ENCODE results near the gene DNAH14. TPM values are rescaled to one million over a fixed set of nuclear protein-coding genes. Genes with fewer than 3 reads are reported as not detected.
"Not testable (repeated sequence)": the region's sequence is repeated elsewhere in the genome, so short reads cannot be mapped to it uniquely, and the experiment has no call there.

DNAH14 gene
- total RNA-seq, 1 experiment from 2014 or later, result 39.7 TPM

DNA sequence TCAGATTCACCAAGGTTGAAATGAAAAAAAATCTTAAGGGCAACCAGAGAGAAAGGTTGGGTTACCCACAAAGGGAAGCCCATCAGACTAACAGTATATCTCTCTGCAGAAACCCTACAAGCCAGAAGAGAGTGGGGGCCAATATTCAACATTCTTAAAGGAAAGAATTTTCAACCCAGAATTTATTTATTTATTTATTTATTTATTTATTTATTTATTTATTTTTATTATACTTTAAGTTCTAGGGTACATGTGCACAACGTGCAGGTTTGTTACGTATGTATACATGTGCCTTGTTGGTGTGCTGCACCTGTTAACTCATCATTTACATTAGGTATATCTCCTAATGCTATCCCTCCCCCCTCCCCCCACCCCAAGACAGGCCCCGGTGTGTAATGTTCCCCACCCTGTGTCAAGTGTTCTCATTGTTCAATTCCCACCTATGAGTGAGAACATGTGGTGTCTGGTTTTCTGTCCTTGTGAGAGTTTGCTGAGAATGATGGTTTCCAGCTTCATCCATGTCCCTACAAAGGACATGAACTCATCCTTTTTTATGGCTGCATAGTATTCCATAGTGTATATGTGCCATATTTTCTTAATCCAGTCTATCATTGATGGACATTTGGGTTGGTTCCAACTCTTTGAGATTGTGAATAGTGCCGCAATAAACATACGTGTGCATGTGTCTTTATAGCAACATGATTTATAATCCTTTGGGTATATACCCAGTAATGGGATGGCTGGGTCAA is 282.4 kb downstream of the DNAH14 start:
- not testable (repeated sequence) for H3K27me3 ChIP-seq (ENCODE audit: insufficient read depth, low read length); H3K9ac ChIP-seq (ENCODE audit: extremely low read depth, insufficient read length, low read length); H3K79me1 ChIP-seq (ENCODE audit: insufficient read depth, low read depth, low read length, poor library complexity, severe bottlenecking); H2BK15ac ChIP-seq (ENCODE audit: low read depth, low read length); H3K27me3 Mint-ChIP-seq (ENCODE audit: low read depth); H2BK120ac ChIP-seq (ENCODE audit: low read depth, low read length, poor library complexity, severe bottlenecking); H3K4me3 Mint-ChIP-seq; H3K79me2 ChIP-seq (ENCODE audit: insufficient read depth, low read length); H3K23ac ChIP-seq (ENCODE audit: insufficient read length, low read depth, low read length); H2AFZ ChIP-seq (ENCODE audit: low read length); H4K91ac ChIP-seq (ENCODE audit: insufficient read length, low read depth, low read length); H3K23me2 ChIP-seq (ENCODE audit: insufficient read length, low read depth, low read length, poor library complexity, severe bottlenecking); H3K18ac ChIP-seq (ENCODE audit: insufficient read length, low read depth, low read length); H3K4me1 Mint-ChIP-seq; H3T11ph ChIP-seq (ENCODE audit: low read length); H3K14ac ChIP-seq (ENCODE audit: insufficient read depth, low read length); H4K20me1 ChIP-seq (ENCODE audit: control insufficient read depth, insufficient read depth, insufficient read length); H3K27ac Mint-ChIP-seq; H4K8ac ChIP-seq (replicated peaks; ENCODE audit: insufficient read length, low read depth, low read length); H2BK12ac ChIP-seq (ENCODE audit: insufficient read length, low read depth, low read length); H2AK5ac ChIP-seq (ENCODE audit: insufficient read length, low read length); DNase-seq; H3K56ac ChIP-seq (ENCODE audit: insufficient read length, low read depth, low read length); H2BK5ac ChIP-seq (ENCODE audit: insufficient read length, low read length); H3K4me2 ChIP-seq (ENCODE audit: insufficient read depth, insufficient read length, low read length); H4K5ac ChIP-seq (ENCODE audit: insufficient read length, low read depth, low read length); H3K4ac ChIP-seq (ENCODE audit: low read depth, low read length); H2BK20ac ChIP-seq (ENCODE audit: low read depth, low read length, poor library complexity, severe bottlenecking); H3K27ac ChIP-seq (ENCODE audit: insufficient read length, low read depth, low read length); H3K9me3 ChIP-seq (ENCODE audit: control insufficient read depth, low read depth, low read length); H3K4me1 ChIP-seq (ENCODE audit: insufficient read depth, low read length)
- no CpG with 5 or more reads among the region's 5 CpGs for WGBS (ENCODE audit: extremely low coverage, insufficient read length, low lambda C conversion rate)
- Mint-ChIP-seq H3K36me3 (ENCODE audit: insufficient read depth in 1 of 3, low read depth in 3 of 3) (peaks cover 10 to 29% (median 13%) of the 10 kb centered on the region in 3 experiments), H3K9me3 (peaks cover 56 to 72% of the 10 kb centered on the region in 2 experiments)
